ENCODE data around the gene SLC22A23.
"Not testable (repeated sequence)": the region's sequence is repeated elsewhere in the genome, so short reads cannot be mapped to it uniquely, and the experiment has no call there.

SLC22A23 gene

DNA sequence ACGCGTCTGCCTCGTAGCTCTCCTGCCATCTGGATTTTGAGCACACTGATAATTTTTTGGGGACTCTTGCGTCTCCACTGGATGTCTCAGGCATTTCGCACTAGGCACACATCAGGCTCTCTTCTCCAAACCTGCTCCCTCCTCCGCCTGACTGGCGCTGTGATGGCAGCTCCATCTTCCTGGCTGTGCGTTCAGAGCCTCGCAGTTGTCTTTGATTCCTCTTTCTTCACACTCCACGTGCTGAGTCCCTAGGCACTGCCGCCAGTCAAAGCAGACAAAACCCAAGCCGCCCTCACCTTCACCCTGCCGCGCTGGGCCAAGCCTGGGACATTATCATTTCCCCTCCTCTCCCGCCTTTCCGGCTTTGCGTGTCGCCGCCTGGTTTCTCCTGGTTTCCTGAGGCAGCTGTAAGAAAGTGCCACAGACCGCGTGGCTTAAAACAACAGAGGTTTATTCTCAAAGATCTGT lies 197.3 kb downstream of the SLC22A23 start:
- DNase-seq = peak; percentile 20

- DNase-seq = peak; percentile 82
These were observed 197.9 kb downstream of the SLC22A23 start, which contains the start of gene PSMG4 for GRCh38 chr6:3258720-3259490. Gene PSMG4, plus strand, starts transcription at chr6:3258947. Its CDS starts 76 bp downstream, at chr6:3259023.

- DNase-seq = no peak
These were observed 198.6 kb downstream of the SLC22A23 start for GRCh38 chr6:3258201-3258600.

DNA sequence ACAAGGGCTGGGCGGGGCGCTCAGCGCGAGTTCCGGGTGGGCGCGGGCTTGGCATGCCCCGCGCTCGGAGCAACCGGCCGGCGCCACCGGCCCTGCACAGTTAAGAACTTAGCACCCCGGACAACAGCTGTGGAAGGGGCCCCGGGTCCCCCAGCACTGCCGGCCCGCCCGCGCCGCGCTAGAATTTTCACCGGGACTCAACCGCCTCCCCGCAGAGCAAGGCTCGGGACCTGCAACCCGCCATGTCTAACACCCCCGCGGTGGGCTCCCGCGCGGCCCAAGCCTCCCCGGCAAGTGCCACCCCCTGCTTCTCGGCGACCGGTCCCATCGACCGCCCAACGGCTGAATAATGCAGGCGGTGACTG lies 203.3 kb downstream of the SLC22A23 start:
- no peak for DNase-seq

DNA sequence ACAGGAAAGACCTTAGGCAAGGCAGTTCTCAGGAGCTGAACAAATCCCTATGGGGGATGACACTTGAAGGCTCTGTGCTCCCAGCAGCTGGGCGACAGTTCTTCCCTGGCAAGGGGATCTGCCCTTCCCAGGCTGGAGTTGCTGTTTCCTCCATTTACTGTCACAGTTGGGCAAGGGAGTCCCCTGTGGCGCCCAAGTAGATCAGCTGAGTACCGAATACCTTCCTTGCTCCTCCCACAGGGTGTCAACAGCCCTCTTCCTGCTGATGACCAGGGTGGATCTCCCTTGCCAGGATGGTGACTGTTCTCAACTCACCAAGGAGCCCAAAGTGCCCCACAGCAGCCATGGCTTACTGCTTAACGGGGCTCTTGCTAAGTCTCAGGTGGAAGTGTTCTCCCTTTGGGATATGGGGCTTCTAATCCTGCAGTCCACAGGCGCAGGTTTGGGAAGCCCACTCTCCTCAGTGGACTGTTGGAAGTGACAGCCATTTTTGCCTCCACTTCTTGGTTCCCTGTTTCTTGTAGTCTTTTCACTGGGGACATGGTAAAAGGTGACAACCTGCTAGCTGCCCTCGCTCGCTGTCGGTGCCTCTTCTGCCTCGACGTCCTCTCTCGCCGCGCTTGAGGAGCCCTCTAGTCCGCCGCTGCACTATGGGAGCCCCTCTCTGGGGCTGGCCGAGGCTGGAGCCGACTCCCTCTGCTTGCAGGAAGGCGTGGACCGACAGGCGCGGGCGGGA lies 203.8 kb downstream of the SLC22A23 start:
- no peak for DNase-seq

DNA sequence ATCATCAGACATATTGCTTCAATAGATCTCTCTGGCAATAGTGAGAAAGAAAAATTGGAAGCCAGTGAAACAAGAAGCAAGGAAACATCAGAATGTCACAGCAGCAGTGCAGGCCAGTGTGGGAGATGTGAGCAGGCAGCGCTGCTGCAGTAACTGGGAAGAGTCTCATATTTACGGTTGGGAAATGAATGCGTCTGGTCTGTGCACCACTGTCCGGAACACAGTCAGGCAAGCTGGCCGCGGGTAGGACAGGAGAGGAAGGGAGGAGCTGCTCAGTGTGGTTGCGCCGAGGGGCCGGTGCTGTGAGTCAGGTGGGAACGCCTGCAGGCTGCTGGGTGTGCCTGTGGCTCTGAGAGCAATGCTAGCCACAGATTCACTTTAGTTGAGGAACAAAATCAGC lies 204.5 kb downstream of the SLC22A23 start:
- DNase-seq = no peak

DNA sequence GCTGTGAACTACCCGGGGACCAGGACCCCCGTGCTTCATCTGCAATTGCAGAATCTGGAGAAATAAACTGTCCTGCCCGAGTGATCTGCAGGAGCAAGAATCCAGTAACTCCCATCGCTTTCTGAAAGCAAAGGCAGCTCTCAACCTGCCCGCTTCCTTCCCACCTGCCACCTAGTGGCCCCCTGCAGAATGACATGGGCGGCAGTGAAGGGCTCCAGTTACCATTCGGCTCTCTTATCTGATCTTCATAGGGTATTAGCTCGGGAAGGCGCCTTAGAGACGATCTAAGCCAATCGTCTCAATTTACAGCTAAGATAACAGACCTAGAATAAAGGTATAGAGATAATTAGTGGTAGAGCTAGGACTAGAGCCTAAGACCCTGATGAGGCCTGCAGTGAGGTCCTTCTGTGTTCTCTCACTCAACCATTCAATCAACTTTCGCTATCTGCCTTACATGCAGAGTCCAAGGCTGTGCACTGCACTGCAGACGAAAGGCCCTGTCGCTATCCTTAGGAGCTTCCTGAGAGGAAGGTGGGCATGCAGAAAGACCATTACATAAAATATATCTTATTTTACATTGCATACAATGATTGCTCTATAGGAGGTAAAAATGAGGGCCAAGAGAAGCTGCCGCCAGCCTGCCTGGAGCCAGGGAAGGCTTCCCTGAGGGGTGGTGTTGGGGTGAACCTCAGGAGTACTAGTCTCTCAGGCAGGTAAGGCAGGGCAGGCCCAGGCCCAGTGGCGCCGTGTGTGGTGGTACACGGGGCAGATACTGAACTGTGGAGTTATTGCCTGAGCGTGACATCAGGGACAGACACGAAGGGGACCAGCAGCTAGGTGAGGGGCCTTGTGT lies 205.2 kb downstream of the SLC22A23 start:
- DNase-seq = peak; percentile 74

DNA sequence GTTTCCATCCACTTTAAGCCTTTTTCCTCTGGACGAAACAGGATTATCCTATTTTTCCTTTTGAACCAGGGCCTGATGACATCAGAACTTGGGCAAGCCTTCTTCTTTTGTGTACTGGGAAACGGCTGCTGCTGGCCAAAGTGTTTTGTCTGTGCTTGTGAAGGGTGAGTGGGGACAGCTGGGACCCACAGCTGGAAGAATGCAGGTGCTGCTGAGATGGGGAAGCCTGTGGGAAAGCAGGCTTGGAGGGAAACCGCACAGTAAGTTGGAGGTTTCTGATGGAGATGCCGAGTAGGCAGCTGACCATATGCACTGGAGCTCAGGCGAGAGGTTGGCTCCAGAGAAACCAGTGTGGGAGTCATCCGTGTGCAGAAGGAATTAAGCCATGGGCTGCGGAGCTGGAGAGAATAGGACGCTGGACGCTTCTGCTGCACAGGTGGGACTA lies 206.6 kb downstream of the SLC22A23 start:
- no peak for DNase-seq

- DNase-seq = no peak
These were observed 207.0 kb downstream of the SLC22A23 start for GRCh38 chr6:3249821-3250220.

GRCh38 chr6:3247255-3248146 lies 209.3 kb downstream of the SLC22A23 start:
- DNase-seq = no peak

DNA sequence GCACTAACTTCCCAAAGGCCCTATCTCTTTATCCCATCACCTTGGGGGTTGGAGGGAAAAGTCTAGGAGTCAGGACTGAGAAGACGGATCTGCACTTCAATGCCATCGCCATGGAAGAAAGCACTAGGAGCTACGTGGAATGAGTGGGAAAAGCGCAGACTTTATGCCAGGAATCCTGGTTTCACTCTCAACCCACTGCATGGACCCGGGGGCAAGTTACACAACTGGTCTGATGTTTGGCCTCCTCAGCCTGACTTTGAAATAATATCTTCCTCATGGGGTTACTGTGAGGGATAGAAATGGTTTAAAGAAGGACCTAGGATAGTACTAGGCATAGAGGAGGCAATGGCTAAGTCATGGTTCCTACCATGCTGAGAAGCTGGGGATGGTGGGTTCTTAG lies 211.6 kb downstream of the SLC22A23 start:
- DNase-seq = no peak

- DNase-seq = not testable (repeated sequence)
These were observed 212.1 kb downstream of the SLC22A23 start for GRCh38 chr6:3244832-3245161.

GRCh38 chr6:3244003-3244831 lies 212.6 kb downstream of the SLC22A23 start:
- no peak for DNase-seq

DNA sequence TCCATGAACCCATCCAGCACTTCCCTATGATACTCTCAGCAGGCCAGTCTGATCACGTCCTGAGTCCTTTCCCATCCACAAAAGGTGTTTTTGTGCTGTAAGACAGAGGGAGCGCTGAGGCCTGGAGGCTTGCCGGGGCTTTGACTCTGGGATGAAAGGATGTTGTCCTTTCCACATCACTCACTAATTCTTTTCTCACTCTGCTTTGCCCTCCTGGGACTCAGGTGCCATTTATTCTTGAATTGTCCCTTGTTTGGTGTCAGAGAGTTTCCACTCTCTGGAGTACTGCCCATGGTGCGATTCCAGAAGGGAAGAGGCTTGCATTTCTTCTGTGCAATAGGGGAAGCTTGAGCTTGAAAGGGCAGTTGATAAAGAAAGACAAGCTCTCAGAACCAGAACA lies 214.1 kb downstream of the SLC22A23 start:
- DNase-seq = no peak

DNA sequence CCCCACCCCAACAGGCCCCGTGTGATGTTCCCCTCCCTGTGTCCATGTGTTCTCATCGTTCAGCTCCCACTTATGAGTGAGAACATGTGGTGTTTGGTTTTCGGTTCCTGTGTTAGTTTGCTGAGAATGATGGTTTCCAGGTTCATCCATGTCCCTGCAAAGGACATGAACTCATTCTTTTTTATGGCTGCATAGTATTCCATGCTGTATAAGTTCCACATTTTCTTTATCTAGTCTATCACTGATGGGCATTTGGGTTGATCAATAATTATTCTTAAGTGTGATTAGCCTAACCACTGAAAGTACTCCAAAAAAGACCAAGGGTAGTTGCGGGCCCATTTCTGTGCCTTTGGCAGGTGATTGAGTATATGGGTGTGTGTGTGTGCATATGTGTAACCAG lies 215.1 kb downstream of the SLC22A23 start:
- DNase-seq = not testable (repeated sequence)

DNA sequence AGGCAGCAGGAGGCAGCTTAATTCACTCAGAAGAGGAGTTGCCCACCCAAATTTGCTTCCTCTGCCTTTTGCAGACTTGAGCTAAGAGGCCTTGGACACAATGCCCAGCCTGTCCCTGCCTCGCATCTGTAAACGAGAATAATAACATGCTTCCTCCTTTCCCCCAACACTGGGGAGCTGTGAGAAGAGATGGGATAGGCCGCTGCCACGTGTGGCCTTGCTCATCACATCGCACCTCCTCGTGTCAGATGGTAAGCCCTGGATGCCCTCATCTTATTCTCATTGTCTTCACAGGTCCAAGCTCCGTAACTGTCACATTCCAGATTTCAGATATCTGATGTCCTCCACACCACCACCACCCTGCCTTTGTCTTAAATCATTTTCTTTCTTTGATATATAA lies 216.3 kb downstream of the SLC22A23 start:
- no peak for DNase-seq

DNA sequence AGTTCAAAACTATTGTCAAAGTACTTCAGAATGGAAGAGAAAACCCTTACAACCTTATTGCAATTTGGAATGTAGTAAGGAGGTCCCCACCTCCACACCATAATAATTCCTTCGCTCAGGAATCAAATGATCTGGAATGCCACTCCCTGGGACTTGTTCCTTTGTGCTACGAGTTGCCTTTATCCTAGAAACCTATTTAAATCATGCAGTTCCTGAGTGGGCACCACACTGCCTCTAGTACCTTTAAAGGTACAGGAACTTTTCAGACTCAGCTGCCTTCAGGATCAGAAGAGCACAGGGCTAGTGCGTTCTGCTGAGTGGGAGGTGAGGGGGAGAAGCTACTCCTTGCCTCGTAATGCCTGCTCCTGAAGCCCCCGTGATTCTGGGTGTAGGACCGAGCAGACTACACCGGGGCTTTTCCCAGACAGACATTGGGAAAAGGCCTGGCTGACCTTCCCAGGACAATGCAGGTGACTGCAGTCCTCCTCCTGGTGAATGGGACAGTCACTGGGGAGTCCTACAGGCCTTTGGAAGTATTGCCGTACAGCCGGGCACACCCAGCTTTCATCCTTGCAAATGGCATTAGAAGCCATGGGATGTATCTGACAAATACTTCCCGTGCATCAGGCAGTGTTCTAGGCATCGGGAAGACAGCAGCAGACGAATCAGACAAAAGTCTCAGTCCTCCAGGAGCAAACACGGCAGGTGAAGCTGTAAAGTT lies 217.6 kb downstream of the SLC22A23 start:
- DNase-seq = no peak

- no peak for DNase-seq
These were observed 218.8 kb downstream of the SLC22A23 start for GRCh38 chr6:3237761-3238662.

DNA sequence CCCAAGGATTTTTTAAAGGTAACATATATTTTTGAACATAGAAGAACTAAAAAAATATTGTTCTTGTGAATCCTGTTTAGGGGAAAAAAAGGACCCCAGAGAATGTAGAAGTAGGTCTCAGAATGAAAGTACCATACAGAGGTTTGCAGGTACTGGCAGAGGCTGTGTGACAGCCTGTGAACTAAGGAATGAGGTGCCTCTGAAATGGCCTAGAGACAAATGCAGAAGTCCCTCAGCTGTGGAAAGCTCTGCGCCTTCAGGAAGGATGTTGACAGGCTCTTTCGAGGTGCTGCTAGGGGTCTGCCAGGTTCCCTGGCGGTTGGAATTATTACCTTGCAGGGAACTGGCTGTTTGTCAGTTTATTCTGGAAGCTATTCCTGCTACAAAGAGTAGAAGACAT lies 220.8 kb downstream of the SLC22A23 start:
- no peak for DNase-seq

- no peak for DNase-seq
These were observed 221.4 kb downstream of the SLC22A23 start for GRCh38 chr6:3235486-3235885.

Measured in NCI-H774 (cell line).